OCI-LY1 (cell line): Measurements from ENCODE around the gene GLUD1.
"Not testable (repeated sequence)": the region's sequence is repeated elsewhere in the genome, so short reads cannot be mapped to it uniquely, and the experiment has no call there.

Experiments
- EZH2 ChIP-seq: fragments of 200-600 bp; sonication (generic), shearing (Covaris generic); IDR thresholded peaks from 2 replicates; pipeline ENCODE4 v1.8.0; 2017; ENCODE audit warnings: borderline replicate concordance, mixed run types, mild to moderate bottlenecking, antibody characterized with exemption, low read length, moderate library complexity, mixed read lengths
- TF ChIP-seq, protein P1 (sequence below): fragments of 200-600 bp; sonication (generic), shearing (Covaris generic); IDR thresholded peaks from 2 replicates; pipeline ENCODE4 v1.5.1; 2017; ENCODE audit warnings: mild to moderate bottlenecking, antibody characterized with exemption, low read length, moderate library complexity, mixed read lengths

- TF ChIP-seq, protein P1, sequence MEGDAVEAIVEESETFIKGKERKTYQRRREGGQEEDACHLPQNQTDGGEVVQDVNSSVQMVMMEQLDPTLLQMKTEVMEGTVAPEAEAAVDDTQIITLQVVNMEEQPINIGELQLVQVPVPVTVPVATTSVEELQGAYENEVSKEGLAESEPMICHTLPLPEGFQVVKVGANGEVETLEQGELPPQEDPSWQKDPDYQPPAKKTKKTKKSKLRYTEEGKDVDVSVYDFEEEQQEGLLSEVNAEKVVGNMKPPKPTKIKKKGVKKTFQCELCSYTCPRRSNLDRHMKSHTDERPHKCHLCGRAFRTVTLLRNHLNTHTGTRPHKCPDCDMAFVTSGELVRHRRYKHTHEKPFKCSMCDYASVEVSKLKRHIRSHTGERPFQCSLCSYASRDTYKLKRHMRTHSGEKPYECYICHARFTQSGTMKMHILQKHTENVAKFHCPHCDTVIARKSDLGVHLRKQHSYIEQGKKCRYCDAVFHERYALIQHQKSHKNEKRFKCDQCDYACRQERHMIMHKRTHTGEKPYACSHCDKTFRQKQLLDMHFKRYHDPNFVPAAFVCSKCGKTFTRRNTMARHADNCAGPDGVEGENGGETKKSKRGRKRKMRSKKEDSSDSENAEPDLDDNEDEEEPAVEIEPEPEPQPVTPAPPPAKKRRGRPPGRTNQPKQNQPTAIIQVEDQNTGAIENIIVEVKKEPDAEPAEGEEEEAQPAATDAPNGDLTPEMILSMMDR = not testable (repeated sequence)
- not testable (repeated sequence) for TF ChIP-seq EZH2
These were observed 85.4 kb downstream of the GLUD1 start for GRCh38 chr10:87009134-87009696.
